Measurements from ENCODE around the gene ASPSCR1.

The ASPSCR1 gene

DNA sequence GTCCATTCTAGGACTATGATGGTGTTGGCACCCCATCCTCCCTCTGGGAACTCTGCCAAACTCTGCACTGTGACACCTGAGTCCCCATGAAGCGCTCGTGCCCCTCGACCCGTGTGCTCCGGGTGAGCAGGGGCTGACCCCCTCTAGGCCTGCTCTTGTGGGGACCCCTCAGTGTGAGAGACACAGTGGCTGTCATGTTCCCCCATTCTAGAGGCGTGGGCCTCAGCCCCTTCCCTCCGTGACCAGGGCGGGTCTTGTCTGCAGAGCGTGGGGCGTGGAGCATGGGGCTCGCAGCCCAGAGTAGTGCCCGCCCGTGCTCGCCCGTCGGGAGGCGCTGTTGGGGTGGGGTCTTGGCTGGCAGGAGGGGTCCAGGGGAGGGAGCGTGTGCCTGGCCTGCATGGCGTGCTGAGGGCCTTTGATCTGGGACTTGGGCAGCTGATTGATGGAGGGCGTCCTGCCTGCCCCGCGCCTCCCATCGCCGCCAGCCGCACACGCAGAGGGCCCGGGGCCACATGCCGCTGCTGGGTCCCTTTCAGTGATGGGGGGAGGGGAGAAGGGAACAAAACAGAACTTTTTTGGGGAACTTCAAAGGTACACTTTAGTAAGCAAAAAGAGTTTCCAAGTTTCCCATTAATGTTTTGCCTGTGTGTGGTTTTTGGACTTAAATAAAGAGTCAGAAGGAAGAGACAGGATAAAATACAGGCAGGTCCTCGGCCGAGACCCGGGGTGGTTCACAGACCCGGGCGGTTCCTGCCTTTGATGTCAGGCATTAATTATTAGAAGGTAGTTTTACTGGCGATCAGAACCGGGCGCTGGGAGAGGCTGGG, 22.8 kb downstream of the ASPSCR1 start:
- DNase-seq = no peak

DNA sequence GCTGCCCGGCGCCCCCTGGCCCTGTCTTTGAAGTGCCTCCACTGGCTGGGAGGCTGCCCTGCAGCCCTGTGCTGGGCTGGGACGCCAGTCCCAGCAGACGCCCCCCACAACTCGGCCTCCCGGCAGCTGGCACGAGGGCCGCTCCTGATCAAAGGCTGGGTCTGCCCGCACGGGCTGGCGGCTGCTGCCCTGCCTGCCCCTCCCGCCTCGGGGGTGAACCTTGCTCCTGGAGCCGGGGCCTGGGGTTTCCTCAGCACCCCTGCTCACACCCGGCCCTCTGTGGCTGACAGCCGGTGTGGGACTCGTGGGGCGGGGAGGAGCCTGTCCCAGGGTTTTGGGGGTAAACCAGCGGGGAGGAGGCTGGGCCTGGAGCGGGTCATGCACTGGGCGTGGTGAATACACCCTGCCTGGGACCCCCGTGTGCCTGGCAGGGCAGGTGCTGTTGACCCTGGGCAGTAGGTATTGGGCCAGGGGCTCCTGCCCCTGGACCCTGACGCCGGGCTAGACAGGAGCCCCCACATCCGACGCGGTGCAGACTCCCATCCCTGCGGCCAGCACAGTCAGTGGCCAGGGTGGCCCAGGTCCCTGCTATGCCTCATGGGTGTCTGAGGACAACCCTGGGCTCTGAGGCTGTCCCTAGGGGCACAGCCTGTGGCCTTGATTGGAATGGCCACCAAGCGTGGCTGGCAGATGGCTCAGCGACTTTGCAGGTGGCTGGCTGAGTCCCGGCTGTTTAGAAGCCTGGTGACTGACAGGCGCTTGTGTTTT, 23.6 kb downstream of the ASPSCR1 start:
- no peak for DNase-seq

DNA sequence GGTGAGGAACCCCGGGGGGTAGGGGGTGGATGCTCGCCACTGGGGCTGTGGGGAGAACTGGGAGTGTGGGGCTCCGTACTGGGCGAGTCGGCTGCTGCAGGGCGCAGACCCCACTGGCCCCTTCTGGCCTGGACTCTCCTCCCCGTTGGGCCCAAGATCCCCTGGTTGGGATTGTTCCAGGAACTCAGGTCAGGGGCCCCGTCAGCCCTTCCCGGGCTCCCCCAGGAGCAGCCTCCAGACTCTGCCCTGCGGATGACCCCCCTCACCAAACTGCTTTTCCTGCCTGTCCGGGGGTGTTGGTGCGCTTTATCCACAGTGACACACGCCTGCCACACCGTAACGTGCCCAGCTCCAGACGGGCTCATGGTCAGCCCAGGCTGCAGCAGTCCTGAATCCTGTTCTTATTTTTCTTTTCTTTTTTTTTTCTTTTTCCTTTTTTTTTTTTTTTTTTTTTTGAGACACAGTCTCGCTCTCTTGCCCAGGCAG, 24.2 kb downstream of the ASPSCR1 start:
- DNase-seq = no peak

DNA sequence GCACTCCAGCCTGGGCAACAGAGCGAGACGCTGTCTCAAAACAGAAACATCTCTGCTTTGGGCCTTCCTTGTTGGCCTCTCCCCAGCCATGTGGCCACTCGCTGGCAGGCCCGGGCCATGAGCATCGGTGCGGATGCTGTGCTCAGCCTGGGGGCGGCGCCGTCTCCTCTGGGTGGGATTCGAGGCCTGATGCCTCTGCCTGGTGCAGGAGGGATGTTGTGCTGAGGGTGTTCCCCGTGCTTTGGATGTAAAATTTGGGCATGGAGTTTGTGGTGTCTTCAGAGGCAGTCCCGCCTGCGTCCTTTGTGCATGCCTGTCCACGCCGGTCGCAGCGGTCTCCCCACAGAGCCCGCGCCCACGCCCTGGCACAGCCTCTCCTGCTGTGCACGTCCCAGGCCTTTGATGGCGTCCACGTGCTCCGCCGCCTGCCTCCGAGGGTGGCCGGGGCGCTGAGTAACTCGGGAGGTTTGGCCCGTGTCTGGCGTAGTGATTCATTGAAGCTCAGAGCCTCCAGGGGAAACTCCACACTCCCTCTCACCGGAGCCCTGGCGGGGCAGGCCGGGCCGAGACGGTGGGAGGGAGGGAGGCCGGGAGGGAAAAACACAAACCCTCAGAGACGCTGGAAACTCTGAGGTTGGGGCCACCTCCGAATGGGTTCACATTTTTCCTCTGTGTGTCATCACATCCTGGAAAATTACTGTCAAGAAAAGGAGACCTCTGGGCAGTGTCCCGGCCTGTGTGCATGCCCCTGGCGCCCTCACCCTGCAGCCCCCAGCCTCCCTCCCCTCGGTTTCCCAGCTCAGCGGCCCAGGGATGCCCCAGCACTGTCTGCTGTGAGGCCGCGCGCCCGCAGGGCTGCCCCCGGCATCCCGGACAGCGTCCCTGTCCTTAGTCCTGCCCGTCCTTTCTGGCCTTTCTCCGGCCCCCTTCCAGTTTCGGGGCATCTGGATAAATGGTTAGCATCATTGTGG, 26.3 kb downstream of the ASPSCR1 start:
- no peak for DNase-seq

DNA sequence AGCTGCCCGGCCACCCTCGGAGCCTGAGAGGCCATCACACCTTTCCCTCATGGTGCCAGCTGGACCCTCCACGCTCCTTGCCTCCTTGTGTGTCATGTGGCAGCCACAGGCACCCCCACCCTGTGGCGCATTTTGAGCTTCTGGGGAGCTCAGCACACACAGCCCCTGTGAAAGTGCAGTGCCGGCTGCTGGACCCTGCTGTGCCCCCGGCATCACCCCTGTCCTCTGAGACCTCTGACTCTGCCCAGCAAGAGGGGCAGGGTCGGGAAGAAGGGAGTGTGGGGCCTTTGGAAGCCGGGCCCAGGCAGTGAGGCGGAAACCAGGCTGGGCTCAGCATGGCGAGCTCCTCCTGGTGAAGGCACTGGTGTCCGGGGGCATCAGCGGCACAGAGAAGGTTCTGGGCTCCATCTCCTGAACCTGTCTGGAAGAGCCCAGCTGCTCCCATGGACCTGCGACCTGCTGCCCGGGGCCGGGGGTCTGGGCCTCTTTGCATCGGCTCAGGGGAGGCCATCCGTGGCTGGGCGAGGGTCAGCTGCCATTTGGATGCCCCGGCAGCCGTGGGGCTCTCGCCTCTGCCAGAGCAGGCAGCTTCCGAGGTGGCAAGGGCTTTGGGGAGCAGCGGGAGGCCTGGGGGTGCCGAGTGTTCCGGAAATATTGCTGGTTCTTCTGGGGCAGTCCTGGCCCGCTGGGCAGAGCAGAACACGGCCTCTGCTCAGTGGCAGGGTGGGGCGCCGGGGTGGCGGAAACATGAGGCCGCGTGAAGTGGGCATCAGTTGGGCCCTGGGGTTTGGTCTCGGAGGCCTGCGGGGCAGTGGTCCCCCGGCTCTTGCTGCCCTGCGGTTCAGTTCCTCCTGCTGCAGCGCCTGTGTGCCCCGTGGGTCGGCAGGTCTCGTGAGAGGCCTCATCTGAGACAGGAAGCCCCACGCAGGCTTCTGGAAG, 27.4 kb downstream of the ASPSCR1 start:
- DNase-seq = no peak

DNA sequence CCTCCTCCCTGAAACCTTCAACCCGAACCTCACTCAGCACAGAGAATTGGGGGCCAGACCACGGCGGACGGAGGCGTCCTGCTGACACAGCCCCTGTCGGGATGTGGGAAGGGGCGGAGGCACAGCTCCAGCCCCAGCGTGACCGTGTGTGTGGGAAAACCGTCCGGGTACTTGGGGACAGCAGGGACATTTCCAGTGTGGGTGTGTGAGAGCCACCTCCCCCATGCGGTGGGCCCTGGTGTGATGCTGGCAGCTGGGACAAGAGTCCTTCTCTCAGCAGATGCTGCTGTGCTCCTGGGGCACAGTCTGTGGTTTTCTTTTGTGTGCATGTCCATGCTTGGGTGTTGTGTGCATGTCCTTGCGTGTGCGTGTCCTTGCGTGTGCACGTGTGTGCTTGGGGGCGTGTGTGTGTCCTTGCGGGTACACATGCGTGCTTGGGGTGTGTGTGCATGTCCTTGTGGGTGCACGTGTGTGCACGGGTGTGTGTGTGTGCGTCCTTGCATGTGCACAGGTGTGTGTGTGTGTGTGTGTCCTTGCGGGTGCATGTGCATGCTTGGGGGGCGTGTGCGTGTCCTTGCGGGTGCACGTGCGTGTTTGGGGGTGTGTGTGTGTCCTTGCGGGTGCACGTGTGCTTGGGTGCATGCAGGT, 28.4 kb downstream of the ASPSCR1 start:
- no peak for DNase-seq

DNA sequence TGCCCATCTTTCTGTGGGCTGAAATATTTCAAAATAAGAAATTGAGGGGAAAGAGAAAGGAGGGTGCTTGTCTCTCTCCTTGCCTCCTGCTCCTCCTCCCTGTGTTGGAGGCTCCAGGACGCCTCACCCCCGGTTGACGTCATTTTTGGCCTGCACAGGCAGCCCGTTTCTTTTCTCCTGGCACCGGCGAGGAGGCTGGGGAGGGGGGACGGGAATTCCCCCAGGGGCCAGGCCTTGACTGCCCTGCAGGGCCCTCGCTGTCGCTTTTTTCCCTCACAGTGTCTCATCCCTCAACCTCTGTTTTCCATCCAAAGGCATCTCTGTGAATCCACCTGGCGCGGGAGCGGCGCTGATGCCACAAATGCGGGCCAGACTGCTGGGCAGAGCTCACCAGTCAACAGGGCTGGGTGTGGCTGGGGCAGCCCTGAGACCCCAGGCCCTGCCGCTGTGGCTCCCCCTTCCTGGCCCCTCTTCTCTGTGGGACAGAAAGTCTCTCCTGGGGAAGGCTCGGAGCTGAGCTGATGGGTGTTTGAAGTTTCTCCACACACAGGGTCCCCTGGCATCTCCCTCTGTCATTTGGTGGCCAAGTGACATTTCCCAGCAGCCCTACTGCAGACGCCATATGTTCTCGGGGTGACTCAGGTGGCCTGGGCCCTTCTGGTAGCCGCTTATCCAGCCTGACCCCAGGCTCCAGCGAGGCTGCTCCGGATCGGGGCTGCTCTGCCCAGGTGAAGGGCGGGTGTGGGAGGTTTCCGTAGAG, 29.2 kb downstream of the ASPSCR1 start:
- no peak for DNase-seq

DNA sequence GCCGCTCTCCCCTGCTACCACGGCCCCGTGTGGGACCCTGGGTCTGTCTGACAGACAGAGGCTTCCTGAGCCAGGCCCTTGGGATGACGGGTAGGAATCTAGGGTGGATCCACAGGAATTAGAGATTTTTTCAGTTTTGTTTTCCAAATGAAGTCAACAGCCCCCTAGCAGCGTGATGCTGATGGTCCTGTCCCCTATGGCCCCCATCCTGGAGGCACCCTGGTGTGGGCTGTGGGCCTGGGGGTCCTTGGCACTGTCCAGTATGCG, 29.7 kb downstream of the ASPSCR1 start:
- no peak for DNase-seq

DNA sequence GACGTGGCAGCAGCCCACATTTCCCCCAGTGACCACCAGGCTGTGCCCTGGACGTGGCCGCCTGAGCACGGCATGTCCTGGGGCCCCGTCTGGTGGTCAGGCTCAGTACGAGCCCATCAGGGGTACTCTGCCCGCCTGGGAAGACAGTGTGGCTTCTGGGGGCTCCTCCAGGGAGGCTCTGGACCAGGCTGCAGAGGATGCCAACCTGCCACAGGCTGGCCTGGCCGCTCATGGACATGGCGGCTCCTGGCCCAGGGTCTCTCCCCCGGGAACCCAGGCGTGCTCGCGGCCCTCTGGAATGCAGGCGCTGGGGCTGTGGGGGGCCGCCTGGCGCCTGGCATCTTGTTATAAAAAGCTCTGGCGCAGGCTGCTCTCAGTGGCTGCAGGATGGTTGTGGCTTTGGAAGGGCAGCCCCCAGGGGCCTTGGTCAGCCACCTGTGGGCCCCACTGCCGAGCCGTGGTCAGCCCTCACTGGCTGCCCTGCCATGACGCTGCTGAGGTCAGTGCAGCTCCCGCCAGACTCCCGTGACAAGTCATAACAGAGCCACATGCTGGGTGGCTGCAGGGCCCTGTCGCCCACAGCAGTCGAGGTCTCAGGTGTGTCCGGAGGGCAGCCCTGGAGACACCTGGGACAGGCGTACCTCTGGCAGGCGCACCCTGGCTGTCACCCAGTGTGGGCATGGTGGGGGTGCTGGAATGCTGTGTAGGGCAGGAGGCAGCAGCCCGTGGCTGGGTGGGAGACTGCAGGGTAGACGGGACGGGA, 30.2 kb downstream of the ASPSCR1 start:
- DNase-seq = no peak

DNA sequence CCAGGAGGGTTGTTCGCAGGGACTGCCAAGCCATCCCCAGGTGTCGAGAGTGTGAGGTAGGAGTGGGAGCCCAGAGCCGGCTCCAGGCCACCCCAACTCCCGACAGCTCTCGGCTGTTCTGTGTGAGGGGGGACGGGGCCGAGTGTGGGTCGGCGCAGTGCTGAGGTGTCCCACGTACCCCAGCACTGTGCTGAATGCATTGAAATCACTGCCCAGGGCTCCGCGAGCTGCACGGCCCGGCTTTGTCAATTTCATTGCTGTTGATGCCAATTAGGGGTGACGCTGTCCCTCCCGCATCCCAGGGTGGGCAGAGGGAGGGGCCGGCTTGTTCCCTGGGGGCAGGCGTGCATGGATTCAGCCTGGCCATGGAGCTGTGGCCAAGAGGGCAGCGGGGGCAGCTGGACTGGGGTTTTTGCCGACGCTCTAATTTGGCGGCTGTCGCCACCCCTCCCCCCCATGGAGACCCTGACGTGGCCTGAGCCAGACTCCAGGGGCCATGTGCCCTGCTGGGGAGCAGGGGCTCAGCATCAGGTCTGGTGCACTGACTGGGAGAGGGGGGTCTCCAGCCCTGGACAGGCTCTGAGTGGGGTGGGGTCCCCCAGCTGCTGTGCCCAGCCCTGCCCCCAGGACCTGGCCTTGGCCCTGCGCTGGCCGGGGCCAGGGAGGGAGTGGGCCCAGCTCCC, 31.0 kb downstream of the ASPSCR1 start:
- DNase-seq = no peak

DNA sequence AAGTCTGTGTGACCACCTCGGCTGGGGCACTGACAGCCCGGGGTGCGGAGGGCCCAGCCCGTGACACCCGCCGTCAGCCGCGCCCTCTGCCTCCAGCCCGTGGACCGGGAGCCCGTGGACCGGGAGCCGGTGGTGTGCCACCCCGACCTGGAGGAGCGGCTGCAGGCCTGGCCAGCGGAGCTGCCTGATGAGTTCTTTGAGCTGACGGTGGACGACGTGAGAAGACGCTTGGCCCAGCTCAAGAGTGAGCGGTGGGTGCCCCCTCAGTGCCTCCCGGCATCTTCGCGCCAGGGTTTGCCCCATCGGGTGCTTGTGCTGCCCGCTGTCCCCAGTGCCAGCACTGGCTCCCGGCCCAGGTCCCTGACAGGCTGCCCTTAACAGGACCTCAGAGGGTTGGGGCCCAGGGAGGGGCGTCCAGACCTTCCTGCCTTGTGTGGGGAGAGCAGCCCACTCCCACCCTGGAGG, 31.5 kb downstream of the ASPSCR1 start:
- DNase-seq = no peak

DNA sequence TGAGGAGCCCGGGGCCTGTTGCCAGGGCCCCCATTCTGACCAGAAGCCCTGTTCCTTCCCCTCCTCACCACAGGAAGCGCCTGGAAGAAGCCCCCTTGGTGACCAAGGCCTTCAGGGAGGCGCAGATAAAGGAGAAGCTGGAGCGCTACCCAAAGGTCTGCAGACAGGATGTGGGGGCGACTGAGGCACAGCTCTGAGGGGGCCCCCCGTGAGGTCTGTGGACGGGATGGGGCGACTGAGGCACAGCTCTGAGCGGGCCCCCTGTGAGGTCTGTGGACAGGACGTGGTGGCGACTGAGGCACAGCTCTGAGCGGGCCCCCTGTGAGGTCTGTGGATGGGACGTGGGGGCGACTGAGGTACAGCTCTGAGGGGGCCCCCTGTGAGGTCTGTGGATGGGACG, 32.0 kb downstream of the ASPSCR1 start:
- DNase-seq = no peak

DNA sequence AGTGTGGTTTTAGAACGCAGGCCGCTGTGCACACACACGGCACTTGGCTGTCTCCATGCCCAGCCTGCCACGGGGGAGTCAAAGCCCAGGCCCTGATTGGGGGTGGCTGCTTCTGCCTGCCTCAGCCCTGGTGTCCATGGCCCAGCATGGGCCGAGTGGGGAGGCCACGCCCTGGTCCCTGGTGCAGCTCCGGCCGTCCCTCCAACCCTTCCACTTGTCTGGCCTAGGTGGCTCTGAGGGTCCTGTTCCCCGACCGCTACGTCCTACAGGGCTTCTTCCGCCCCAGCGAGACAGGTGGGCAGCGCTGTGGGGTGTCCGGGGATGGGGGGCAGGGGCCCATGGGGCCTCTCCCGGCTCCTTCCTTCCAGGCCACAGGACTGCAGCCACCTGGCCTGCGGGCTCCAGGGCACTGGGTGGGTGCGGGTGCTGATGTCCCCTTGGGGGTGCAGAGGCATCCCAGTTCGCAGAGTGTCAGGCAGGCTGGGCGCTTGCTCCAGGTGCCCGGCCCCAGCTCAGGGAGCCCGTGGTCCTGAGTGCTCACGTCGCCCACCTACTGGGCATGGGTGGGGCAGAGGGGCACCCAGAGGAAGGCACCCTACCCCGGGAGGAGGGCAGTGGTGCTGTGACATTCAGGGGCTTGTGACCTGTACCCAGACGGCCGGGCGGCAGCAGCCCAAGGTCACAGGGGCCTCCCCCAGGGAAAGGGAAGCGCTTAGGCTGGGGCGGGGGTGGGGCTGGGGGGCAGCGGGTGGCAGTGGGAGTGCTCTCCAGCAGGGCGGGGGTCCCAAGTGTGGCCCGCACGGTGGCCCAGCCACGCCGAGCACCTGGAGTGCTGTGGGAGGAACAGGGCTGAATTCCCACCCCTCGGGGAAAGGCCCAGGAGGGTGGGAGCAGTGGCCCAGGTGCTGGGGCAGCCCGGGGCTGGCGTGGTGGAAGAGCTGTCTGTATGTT, 33.4 kb downstream of the ASPSCR1 start:
- DNase-seq = no peak

DNA sequence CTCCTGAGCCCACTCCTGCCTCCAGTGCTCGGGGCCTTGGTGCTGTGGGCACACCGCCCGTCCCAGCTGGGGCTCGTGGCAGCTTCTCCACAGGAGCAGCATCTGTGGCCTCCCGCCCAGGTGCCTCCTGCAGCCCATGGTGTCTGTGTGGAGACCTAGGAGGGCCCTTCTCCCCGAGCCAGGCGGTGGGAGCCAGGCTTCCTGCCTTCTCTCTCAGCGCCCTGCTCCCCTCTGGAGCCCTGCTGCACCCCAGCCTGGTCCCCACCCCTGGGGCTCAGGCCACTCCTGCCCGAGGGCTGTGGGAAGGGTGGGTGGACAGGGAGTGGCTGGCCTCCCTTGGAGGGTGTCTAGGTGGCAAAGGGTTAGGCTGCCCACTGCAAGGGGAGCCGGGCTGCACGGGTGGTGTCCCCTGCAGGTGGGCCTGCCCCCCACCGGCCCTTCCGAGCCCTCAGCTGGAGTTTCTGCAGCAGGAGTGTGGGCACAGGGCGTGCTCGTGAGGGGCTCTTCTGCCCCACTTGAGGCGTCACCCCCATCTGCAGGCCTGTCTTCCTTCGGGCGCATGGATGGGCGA, 34.3 kb downstream of the ASPSCR1 start:
- DNase-seq = no peak

DNA sequence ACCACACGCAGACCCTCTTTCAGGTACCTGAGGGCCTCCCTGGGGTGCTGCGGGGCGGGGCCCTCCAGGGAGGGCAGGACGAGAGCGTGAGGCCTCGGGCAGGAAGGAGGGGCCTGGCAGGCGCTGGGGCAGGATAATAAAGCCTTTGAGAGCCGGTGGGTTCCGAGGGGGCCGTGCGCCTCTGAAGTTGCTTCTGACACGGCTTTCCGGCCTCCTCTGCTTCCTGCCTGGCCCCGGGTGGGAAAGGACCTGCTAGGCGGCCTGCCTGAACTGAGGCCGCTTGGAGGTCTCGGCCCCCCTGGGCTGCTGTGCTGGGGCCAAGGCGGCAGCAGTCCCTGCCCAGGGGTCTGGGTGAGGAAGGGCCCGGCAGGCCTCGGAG, 34.8 kb downstream of the ASPSCR1 start:
- DNase-seq = no peak

DNA sequence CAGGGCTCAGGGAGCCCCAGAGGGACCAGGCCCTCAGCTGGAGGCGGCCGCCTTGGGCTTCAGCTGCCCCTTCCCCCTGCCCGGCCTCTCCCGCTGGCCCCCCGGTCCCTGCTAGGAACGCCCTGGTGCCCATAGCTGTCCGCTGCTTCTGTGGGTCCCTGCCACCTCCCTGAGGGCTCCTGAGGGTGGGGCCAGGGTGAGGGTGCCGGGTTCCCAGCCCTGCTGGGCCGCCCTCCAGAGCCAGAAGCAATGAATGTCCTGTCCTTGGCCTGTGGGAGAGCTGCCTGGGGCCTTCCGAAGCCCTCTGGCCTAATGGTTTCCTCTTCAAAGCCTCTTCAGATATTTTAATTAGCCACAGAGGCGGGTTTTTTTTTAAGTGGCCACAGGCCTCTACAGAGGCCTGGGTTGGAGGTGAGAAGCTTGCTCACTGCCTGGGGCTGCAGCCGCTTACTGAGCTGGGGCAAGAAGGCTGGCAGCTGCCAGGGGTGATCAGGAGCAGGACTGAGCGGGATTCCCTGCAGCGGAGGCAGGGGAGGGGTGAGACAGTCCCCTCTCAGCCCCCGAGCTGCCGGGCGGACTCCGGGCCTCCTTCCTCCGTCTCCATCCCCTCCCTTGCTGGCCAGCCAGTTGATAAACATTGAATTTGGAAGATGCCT, 35.3 kb downstream of the ASPSCR1 start:
- no peak for DNase-seq

DNA sequence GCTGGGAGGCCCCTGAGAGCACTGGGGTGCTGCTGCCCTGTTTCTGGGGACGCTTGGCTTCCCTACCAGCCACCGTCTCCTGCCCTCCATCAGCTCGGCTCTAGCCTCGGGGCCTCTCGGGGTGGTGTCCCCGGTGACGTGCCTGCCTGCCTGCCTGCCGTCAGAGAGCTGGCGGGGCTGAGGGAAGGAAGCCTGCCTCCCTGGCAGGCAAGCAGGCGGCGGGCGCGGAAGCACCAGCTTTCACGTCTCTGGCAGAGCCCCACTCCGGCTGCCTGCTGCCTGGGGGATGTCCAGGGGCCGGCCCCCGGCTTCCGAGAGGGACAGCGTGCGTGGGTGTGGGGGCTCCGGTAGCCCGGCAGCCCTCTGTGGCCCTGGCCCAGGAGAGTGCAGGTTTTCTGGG, 35.9 kb downstream of the ASPSCR1 start:
- no peak for DNase-seq

Measured in NCI-H2029 (cell line).